ENCODE data around the gene FOXJ1.

The FOXJ1 gene

GRCh38 chr17:76115138-76115754 lies 25.8 kb downstream of the FOXJ1 start:
- H3F3A ChIP-seq (ENCODE audit: low read depth): no peaks in the 10 kb centered on the region
- no peaks in the 10 kb centered on the region for H3K79me2 ChIP-seq (ENCODE audit: insufficient read depth, low read length)
- TF ChIP-seq CTCF (conservative IDR thresholded peaks at IDR 0.05; ENCODE audit: low read length): no peak
- TF ChIP-seq EZH2phosphoT487 (IDR thresholded peaks at IDR 0.05; ENCODE audit: borderline replicate concordance): no peak
- no peaks in the 10 kb centered on the region for H4K20me1 ChIP-seq (ENCODE audit: insufficient read depth, low read length, poor library complexity, severe bottlenecking)
- no peaks in the 10 kb centered on the region for H3K9me3 ChIP-seq (ENCODE audit: insufficient read depth, low read depth, low read length)
- no peak overlapping the region for H3K9ac ChIP-seq (ENCODE audit: low read depth, low read length, poor library complexity, severe bottlenecking)
- no peaks in the 10 kb centered on the region for H3K36me3 ChIP-seq (ENCODE audit: insufficient read depth, low read length)
- H3K4me1 ChIP-seq (ENCODE audit: insufficient read depth, low read length, poor library complexity, severe bottlenecking): peaks cover 8% of the 10 kb centered on the region
- no peaks in the 10 kb centered on the region for H3K9me2 ChIP-seq (replicated peaks; ENCODE audit: low read depth, low read length)
- no peaks in the 10 kb centered on the region for H3K27me3 ChIP-seq (ENCODE audit: insufficient read depth, low read length, poor library complexity, severe bottlenecking)
- no peak overlapping the region for H3K4me2 ChIP-seq (ENCODE audit: low read depth, low read length, poor library complexity, severe bottlenecking)
- H2AFZ ChIP-seq (ENCODE audit: low read length): no peak overlapping the region
- H3K4me3 ChIP-seq (ENCODE audit: low read length, poor library complexity, severe bottlenecking): no peak overlapping the region

- H3K4me2 ChIP-seq (ENCODE audit: low read depth, low read length, poor library complexity, severe bottlenecking): no peak overlapping the region
- no peaks in the 10 kb centered on the region for H3F3A ChIP-seq (ENCODE audit: low read depth)
- H3K9ac ChIP-seq (ENCODE audit: low read depth, low read length, poor library complexity, severe bottlenecking): no peak overlapping the region
- no peaks in the 10 kb centered on the region for H3K9me2 ChIP-seq (replicated peaks; ENCODE audit: low read depth, low read length)
- peaks cover 8% of the 10 kb centered on the region for H3K4me1 ChIP-seq (ENCODE audit: insufficient read depth, low read length, poor library complexity, severe bottlenecking)
- no peak overlapping the region for H3K4me3 ChIP-seq (ENCODE audit: low read length, poor library complexity, severe bottlenecking)
- no peaks in the 10 kb centered on the region for H3K9me3 ChIP-seq (ENCODE audit: insufficient read depth, low read depth, low read length)
- no peaks in the 10 kb centered on the region for H3K36me3 ChIP-seq (ENCODE audit: insufficient read depth, low read length)
- H4K20me1 ChIP-seq (ENCODE audit: insufficient read depth, low read length, poor library complexity, severe bottlenecking): no peaks in the 10 kb centered on the region
- no peaks in the 10 kb centered on the region for H3K27me3 ChIP-seq (ENCODE audit: insufficient read depth, low read length, poor library complexity, severe bottlenecking)
- H3K79me2 ChIP-seq (ENCODE audit: insufficient read depth, low read length): no peaks in the 10 kb centered on the region
- TF ChIP-seq CTCF (conservative IDR thresholded peaks at IDR 0.05; ENCODE audit: low read length) (no peak), EZH2phosphoT487 (IDR thresholded peaks at IDR 0.05; ENCODE audit: borderline replicate concordance) (no peak)
- peak overlapping the region; percentile 51; the same call in 1 of the 2 replicates for H2AFZ ChIP-seq (ENCODE audit: low read length)
Observed at GRCh38 chr17:76111956-76112355, 29.1 kb downstream of the FOXJ1 start.

GRCh38 chr17:76107509-76107908 lies 33.5 kb downstream of the FOXJ1 start:
- Histone ChIP-seq H2AFZ (ENCODE audit: low read length) (no peak overlapping the region), H3K4me2 (ENCODE audit: low read depth, low read length, poor library complexity, severe bottlenecking) (no peak overlapping the region), H3K4me3 (ENCODE audit: low read length, poor library complexity, severe bottlenecking) (no peak overlapping the region)

More at GRCh38 chr17:76107509-76107908, 33.5 kb downstream of the FOXJ1 start:
- Histone ChIP-seq H3K27me3 (ENCODE audit: insufficient read depth, low read length, poor library complexity, severe bottlenecking) (no peaks in the 10 kb centered on the region), H3K79me2 (ENCODE audit: insufficient read depth, low read length) (peaks cover 14% of the 10 kb centered on the region), H3K9me3 (ENCODE audit: insufficient read depth, low read depth, low read length) (no peaks in the 10 kb centered on the region), H3K9me2 (replicated peaks; ENCODE audit: low read depth, low read length) (no peaks in the 10 kb centered on the region), H3K36me3 (ENCODE audit: insufficient read depth, low read length) (no peaks in the 10 kb centered on the region), H4K20me1 (ENCODE audit: insufficient read depth, low read length, poor library complexity, severe bottlenecking) (no peaks in the 10 kb centered on the region), H3F3A (ENCODE audit: low read depth) (no peaks in the 10 kb centered on the region), H3K9ac (ENCODE audit: low read depth, low read length, poor library complexity, severe bottlenecking) (no peak overlapping the region), H3K4me1 (ENCODE audit: insufficient read depth, low read length, poor library complexity, severe bottlenecking) (peaks cover 16% of the 10 kb centered on the region)
- TF ChIP-seq EZH2phosphoT487 (IDR thresholded peaks at IDR 0.05; ENCODE audit: borderline replicate concordance) (no peak), CTCF (conservative IDR thresholded peaks at IDR 0.05; ENCODE audit: low read length) (peak; percentile 55)
